NCI-H146 (cell line): ENCODE data around the gene RND3.
A peak's percentile ranks its signal among the peaks of the same experiment; 100 is the strongest.

ENCODE experiments used
- DNase-seq: peaks from one replicate; lab custom pipeline; 2025; lab: John Stamatoyannopoulos, UW

RND3 gene

GRCh38 chr2:150441784-150442183 lies 45.7 kb downstream of the RND3 start:
- DNase-seq = no peak

- DNase-seq = no peak
These were observed 46.2 kb downstream of the RND3 start for GRCh38 chr2:150441226-150441625.

DNA sequence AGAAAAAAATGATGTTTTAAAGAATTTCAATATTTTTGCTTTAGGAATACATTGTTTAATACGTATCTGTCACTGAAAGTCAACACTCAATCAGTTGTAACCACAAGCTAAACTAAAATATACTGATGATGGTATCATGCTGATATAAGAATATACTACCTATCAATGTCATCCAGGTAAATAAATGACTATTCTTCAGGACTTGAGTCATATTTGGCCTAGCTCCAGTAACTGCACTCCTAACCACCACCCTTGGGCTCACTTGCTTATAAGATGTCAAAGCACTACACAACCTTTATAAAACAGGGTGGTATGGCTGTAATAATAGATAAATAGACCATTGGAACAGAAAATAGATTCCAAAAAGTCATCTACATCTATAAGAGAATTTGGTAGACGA lies 48.8 kb downstream of the RND3 start:
- no peak for DNase-seq

- DNase-seq = no peak
These were observed 49.4 kb downstream of the RND3 start for GRCh38 chr2:150438041-150438440.

DNA sequence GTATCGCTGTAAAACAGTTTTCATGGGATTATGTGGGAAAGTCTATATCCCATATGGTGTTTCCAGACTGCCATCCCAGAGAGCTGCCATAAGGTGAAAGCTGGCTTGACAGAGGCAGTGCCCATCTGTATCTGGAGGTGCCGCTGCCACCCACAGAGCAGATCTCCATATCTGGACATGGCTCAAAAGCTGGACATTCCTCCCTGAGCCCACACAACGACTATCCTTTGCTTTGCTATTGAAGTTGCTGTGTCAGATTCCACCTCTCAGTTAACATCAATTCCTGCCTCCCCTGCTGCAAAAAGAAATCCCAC lies 55.2 kb downstream of the RND3 start:
- DNase-seq = no peak

DNA sequence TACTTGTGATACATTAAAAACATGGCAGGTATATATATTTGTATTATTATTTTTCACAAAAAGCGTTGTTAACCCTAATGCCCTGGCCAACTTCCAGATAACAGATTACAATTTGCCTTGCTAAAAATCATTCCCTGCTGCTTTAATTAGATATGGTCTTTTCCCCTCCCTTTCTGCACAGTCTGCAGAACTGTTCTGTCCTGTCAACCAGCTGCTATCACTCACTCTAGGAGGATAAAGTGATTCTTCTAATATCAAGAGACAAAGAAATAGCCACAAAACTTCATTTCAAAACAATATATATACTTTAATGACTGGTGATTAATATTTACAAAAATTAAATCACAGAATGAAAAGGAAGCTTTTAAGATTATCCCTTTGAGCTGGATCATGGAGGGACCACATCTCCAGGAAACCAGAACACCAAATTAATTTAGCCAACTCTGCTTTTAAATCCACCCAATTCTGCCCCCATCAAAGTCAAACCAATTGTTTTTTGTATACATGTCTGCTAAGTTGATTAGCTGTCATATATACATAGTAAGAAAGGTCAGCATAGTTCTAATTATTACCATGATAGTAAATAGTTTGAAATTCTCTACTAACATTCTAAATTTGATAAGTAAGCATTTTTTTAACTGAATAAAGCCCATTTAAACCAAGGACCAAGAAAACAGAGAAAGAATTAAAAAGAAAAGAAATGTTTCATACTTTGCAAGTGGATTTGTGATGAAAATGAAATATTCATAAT lies 55.7 kb downstream of the RND3 start:
- DNase-seq = no peak

DNA sequence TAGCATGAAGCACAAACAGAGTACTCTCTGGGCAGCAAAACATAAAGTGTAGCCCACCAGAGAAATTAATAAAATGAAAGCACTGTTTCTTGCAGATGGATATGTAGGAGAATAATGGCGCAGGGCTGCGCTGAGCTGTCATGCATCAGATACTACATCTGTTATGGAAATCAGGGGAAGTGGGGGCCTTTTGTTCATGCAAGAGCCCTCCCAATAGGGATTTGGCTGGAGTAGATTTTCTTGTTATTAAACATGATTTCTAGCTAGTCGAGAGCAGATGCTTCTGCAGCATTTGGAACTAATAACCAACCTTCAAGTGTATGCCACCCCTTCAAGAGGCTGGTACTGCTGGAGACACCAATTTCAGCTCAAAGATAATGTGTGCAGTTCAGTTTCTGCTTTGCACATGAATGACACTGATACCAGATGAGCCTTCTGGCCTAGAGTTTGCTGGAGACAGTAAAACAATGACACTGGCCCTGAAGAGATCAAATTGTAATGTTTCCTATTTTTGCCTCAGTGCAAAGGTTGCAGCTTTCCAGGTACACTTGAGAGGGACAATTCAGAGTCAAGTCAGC lies 58.0 kb downstream of the RND3 start:
- no peak for DNase-seq

GRCh38 chr2:150428641-150429040 lies 58.8 kb downstream of the RND3 start:
- DNase-seq = no peak

DNA sequence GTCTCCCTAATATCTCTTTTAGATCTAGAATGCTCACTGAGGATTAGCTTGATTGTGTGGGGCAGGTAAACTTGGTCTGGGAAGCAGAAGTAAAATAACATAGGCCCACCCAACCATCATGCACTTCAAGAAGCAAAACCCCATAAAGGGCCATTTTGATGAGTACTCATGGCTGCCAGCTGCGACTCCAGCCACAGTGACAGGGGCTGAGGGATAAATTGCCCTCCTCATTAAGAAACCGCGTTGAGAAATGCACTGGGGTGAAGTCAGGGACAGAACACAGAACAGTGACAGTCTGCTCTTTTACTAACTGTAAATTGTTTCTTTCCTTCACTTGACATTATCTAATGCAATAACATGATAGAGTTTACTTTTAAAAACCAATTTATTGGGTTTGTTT lies 60.2 kb downstream of the RND3 start:
- DNase-seq = peak; percentile 9

DNA sequence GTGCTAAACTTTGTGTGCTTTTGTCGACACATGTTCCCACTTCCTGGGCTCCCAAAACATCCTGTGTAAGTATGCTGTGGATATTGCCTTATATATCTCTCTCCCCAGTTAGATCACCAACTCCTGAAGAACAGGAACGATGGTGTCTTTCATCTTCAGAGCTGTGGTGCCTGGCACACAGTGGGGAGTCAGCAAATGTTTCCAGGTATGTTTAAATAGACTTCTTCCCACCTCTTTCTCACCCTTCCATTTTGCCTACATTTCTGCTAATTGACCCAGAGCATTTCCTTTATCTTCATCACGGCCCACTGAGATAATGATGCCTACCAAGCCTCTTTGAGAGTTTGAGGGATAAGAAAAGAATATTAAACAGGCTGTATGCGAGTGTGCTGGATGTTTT lies 60.7 kb downstream of the RND3 start:
- DNase-seq = peak; percentile 38

GRCh38 chr2:150426315-150426714 lies 61.2 kb downstream of the RND3 start:
- DNase-seq = no peak

- DNase-seq = no peak
These were observed 62.1 kb downstream of the RND3 start for GRCh38 chr2:150425121-150425955.

- DNase-seq = no peak
These were observed 63.1 kb downstream of the RND3 start for GRCh38 chr2:150424406-150424805.

DNA sequence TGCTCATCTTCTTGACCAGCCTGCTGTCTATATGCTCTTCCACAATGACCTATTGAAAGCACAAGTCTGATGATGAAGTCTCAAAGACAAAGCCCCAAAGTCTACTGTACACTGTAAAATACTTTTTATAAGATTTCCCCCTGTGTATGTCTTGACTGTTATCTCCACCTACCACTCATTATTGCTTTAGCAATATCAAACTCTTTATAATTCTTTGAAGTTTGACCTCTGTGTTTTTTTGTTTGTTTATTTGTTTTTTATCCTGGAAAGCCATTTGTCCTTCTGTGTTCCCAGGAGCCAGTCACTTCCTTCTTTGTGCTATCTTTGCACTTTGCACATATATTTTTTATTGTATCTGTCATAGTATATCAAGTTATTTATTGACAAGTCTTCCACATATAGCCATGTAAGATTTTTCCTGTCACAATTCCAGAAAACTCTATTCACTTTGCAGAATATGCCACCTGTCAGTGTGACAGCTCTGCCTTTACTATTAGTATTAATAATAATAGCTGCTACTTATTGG lies 66.3 kb downstream of the RND3 start:
- no peak for DNase-seq

GRCh38 chr2:150418916-150419315 lies 68.6 kb downstream of the RND3 start:
- no peak for DNase-seq
